GM18909 (cell line): Measurements from ENCODE around the gene TNS3.

Experiments
- ATAC-seq: cut with Tn5 transposase; IDR thresholded peaks from one replicate; pipeline ENCODE4 v1.9.1; 2021; ENCODE audit warnings: mild to moderate bottlenecking; ENCODE audit not compliant: unreplicated experiment, poor library complexity

TNS3 gene

GRCh38 chr7:47458057-47458456 is 123.9 kb downstream of the TNS3 start:
- no peak for ATAC-seq

GRCh38 chr7:47456210-47456955 is 125.5 kb downstream of the TNS3 start:
- no peak for ATAC-seq

GRCh38 chr7:47455872-47456185 is 126.1 kb downstream of the TNS3 start:
- ATAC-seq, result no peak

GRCh38 chr7:47454974-47455871 is 126.7 kb downstream of the TNS3 start:
- ATAC-seq, result no peak

GRCh38 chr7:47454069-47454973 is 127.6 kb downstream of the TNS3 start:
- no peak for ATAC-seq

- no peak for ATAC-seq
Measured at GRCh38 chr7:47453093-47454061, 128.5 kb downstream of the TNS3 start.

- ATAC-seq, result no peak
Measured at GRCh38 chr7:47452715-47453092, 129.2 kb downstream of the TNS3 start.

GRCh38 chr7:47452295-47452694 is 129.6 kb downstream of the TNS3 start:
- no peak for ATAC-seq

GRCh38 chr7:47451851-47452205 is 130.1 kb downstream of the TNS3 start:
- no peak for ATAC-seq

GRCh38 chr7:47449810-47450590 is 131.9 kb downstream of the TNS3 start:
- no peak for ATAC-seq

- no peak for ATAC-seq
Measured at GRCh38 chr7:47448971-47449370, 132.9 kb downstream of the TNS3 start.

- no peak for ATAC-seq
Measured at GRCh38 chr7:47447621-47448349, 134.1 kb downstream of the TNS3 start.

- ATAC-seq, result no peak
Measured at GRCh38 chr7:47446871-47447466, 134.9 kb downstream of the TNS3 start.

- ATAC-seq, result no peak
Measured at GRCh38 chr7:47444376-47445098, 137.4 kb downstream of the TNS3 start.

GRCh38 chr7:47443049-47443448 is 138.9 kb downstream of the TNS3 start:
- no peak for ATAC-seq

GRCh38 chr7:47442605-47442865 is 139.4 kb downstream of the TNS3 start:
- no peak for ATAC-seq

- ATAC-seq, result no peak
Measured at GRCh38 chr7:47441796-47442604, 139.9 kb downstream of the TNS3 start.
